GM12892 (cell line): ENCODE results near the gene SMARCD1.
A peak's percentile ranks its signal among the peaks of the same experiment; 100 is the strongest.

Experiments
- DNase-seq: peaks from one replicate; pipeline ENCODE4 v3.0.0; 2011; ENCODE audit not compliant: insufficient read length
- FAIRE-seq: peaks from 2 replicates; lab custom pipeline; 2011; peaks lifted over from hg19 to GRCh38; lab: Jason Lieb, UNC
- POLR2A ChIP-seq: IDR thresholded peaks from 2 replicates; pipeline ENCODE4 v1.6.1; 2011; ENCODE audit warnings: low read depth, low read length, control low read depth
- POLR2AphosphoS5 ChIP-seq: IDR thresholded peaks from 2 replicates; pipeline ENCODE4 v1.6.1; 2011; ENCODE audit warnings: low read depth, low read length, control low read depth
- TAF1 ChIP-seq: IDR thresholded peaks from 2 replicates; pipeline ENCODE4 v1.6.1; 2011; ENCODE audit warnings: low read depth, mild to moderate bottlenecking, control low read depth, low read length, borderline replicate concordance

Gene SMARCD1

DNA sequence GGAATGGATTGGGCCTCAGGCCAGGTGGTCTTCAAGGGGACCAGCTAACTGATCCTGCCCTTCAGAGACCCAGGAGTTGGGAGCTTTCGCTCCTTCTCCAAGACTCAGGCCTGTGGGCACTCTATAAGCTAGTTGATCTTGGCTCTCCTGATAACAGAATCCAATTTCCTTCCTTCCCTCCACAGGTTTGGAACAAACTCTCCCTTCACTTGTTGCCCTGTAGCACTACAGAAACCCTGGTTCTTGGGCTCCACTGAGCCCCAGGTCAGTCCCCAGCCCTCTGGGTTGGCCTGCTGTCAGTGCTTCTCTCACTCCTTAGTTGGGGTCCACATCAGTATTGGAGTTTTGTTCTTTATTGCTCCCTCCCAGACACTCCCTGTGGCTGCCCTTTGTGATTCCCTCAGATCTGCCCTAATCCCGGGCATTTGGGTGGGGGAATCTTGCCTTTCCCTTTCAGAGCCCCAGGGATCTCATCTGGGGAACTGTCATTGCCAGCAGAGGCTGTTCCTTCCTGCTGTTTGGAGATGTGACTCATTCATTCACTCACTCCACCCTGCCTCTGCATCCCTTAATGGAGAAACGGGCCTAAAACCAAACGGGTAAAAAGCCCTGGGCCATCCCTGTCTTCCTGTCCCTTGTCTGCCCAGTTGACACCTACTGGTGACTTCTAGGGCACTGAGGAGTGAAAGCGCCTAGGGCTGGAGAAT is 14.3 kb downstream of the SMARCD1 start:
- no peak; the same call in 1 of the 2 replicates for TF ChIP-seq POLR2A
- TF ChIP-seq POLR2AphosphoS5: no peak
- TF ChIP-seq TAF1: no peak
- no peak for FAIRE-seq
- no peak for DNase-seq

DNA sequence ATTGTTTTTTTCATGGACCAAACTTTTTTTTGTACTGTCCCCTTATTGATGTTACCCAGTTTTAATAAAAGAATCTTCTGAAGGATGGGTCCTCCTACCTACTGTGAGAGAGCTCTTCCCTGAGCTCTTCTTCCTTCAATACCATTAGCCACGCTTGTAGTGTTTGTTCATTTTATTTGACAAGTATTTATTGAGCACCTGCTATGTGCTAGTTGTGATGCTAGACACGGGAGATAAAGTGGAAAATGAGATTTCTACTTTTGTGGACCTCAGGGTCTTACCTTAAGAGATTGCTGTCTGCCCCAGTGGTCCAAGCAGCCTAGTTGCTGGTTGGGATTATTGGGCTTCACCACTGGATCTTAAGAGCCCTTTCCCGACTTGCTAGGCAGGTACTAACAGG is 15.4 kb downstream of the SMARCD1 start:
- DNase-seq: no peak
- TF ChIP-seq POLR2AphosphoS5 (0 out of 2 replicates have a peak, but pooled peaks have one; percentile 29), POLR2A (no peak), TAF1 (no peak)
- FAIRE-seq: no peak

DNA sequence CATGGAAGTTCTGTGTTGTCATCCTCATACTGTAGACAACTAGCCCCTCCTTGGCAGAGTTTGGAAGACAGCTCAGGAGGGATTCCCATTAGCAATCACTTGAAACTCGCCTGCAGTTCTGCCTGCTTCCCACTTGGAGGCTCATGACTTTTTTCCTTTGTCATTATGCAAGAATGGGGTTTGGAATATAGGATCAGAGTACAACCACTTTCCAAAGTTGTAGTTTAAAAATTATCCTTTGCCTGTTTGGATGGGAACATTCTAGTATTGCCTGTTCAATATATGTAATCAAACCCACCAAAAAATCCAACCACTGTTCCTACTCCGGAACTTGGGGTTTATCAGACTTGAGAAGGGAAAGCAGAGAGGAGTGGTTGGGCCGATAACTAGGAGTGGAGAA is 16.5 kb downstream of the SMARCD1 start:
- TF ChIP-seq POLR2AphosphoS5 (no peak), TAF1 (no peak), POLR2A (no peak)
- no peak for FAIRE-seq
- no peak for DNase-seq

DNA sequence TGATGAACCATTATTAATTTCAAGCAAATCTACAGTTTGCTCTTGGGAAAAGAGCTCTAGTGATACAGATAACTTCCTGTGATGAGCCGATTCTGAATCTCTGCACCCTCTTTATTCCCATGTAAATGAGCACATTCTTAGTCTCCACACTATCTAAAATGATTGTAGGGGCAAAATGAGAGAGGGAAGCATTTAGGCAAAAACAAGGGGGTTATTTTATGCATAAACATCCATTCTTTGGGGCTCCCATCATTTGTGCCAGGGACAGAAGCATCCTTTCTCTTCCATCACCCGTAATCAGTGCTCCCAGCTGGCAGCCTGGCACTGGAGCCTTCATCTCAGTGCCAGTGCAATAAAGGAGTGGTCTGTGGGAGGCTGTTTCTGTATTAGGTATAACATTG is 17.0 kb downstream of the SMARCD1 start:
- DNase-seq (no peak), FAIRE-seq (no peak)
- TF ChIP-seq POLR2AphosphoS5 (no peak), TAF1 (no peak), POLR2A (no peak)

DNA sequence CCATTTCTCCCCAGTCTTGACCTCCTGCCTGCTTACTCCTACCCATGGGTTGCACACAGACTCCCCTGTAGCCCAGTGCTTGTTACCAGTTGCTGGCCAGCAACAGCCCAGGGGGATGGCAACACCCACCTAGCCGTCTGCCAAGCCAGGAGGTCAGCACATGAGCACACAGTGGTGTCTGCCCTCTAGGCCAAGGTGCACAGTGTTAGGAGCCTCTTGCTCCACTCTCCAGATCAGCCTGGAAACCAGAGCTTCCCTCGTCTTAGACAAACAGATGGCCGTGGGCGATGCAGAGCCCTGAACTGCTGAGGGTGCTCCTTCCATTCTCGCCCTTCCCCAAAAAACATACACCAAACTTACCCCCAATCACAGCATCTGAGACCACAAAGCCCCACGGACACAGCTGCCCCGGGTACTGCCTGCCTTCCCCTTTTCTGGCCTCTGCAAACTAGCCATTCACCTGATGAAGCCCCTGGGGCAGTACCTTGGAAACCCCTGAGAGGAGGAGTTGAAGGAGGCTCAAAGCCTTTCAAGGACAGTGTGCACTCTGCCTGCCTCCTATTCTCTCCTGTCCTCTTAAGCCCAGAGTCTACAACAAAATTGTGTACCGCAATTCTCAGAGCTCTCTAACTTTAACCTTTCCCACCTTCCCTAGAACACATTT is 17.6 kb downstream of the SMARCD1 start:
- no peak for DNase-seq
- TF ChIP-seq POLR2AphosphoS5: no peak
- TF ChIP-seq TAF1: no peak
- TF ChIP-seq POLR2A: no peak
- peak; percentile 27 for FAIRE-seq

DNA sequence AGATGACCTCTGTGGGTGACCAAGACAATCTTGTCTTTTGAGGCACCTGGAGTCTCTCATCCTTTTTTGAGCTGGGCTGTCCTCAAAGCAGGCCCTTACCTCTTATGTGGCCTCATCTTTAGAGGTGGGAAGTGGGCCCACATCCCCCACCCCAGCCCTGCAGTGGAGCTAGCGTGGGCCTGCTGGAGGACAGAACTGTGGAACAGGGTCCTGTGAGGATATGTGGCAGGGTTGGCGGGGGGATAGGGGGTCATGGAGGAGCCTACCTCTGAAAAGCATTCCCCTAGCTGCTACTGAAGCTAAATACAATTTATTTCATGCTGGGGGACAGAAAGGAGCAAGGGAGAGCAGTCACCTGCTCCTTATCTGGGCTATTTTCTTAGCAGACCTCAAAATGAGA is 18.2 kb downstream of the SMARCD1 start:
- FAIRE-seq: no peak

DNA sequence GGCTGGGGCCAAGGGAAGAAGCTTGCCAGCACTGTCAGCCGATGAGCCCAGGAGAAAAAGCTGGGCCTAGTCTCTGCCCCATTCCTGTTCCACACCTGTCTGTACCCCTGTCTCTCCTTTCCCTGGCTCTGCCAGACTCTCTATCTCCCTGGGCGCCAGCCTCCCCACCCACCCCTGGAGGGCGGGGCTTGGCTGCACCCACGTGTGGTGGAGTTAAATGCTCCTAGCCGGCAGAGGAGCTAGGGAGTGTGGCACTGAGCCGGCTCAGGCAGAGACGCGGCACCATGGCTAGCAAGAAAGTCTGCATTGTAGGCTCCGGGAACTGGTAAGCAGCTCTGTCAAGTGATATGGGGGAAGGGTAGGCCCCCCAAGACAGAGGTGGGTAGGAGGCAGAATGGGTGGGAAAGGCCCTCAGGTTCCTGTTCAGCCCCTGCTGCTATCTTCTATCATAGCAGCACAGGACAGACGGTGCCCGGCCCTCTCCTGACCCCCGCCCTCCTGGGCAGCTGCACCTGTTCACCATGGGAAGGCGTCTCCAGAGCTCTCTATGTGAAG is 18.7 kb downstream of the SMARCD1 start, which contains the start of gene GPD1:
Gene GPD1 (plus strand): TSS at position 242 of the 555 bp plus-strand sequence. CDS start 43 bp downstream, at position 285.
- no peak for TF ChIP-seq TAF1
- TF ChIP-seq POLR2A: no peak
- TF ChIP-seq POLR2AphosphoS5: no peak
- FAIRE-seq (peak; percentile 46), DNase-seq (no peak)

More for the DNA sequence above, 18.2 kb downstream of the SMARCD1 start:
- no peak for DNase-seq
- no peak for TF ChIP-seq POLR2AphosphoS5
- TF ChIP-seq POLR2A: no peak
- no peak for TF ChIP-seq TAF1

DNA sequence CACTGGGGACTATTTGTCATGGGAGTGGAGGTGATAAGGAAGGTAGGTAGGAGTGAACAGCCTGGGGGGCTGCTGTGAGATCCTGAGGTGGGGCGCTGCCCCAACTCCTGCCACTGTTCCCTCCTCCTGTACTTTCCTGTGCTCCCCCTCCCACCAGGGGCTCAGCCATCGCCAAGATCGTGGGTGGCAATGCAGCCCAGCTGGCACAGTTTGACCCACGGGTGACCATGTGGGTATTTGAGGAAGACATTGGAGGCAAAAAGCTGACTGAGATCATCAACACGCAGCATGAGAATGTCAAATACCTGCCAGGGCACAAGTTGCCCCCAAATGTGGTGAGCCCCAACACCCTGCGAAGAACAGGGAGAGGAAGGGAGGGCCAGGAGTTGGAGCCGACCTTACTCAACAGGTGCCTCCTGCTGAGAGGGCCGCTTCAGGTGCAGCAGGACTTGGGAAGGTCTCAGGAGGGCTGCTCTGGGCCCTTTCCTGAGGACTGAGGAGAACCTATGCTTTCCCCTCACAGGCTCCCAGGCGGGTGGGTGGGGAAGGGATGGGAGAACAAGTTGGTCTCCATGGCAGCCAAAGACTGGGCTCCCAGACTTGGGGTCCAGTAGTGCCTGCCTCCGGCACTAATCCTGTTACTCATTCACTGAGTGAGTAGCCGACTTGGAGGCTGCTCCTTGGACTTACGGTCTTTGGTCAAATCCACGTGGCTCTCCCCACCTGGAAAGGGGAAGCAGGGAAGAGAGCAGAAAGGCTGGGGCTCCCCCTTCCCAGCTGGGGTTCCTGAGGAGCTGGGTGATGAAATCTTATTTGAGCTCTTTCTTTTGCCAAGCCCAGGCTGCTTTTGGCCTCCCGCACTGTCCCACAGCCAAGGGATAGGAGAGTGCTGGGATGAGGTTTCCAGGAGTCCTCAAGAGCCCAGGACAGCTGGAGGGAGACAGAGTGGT is 19.6 kb downstream of the SMARCD1 start:
- TF ChIP-seq TAF1 (no peak), POLR2A (no peak), POLR2AphosphoS5 (no peak)
- no peak for DNase-seq
- FAIRE-seq: no peak

DNA sequence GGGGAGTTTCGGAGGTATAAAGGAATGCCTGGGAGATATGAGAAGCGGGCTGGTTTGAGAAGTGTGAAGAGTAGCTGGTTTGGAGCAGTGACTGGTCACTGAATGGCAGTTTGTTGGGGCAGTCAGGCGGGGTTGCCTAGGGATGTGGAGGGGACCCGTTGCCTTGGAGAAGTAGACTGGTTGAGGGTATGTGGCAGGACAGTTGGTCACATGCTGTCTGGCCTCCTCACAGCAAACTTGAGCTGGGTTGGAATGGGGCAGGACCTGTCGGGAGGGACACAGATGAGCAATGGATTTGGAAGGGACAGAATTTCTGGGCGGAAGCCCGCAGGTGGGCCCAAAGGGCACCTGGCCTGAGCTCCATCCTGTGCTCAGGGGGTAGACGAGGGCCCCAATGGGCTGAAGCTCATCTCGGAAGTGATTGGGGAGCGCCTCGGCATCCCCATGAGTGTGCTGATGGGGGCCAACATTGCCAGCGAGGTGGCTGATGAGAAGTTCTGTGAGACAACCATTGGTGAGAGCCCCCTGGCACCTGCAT is 20.8 kb downstream of the SMARCD1 start:
- no peak for FAIRE-seq
- no peak for TF ChIP-seq POLR2AphosphoS5
- TF ChIP-seq TAF1: no peak
- no peak for TF ChIP-seq POLR2A
- DNase-seq: no peak

DNA sequence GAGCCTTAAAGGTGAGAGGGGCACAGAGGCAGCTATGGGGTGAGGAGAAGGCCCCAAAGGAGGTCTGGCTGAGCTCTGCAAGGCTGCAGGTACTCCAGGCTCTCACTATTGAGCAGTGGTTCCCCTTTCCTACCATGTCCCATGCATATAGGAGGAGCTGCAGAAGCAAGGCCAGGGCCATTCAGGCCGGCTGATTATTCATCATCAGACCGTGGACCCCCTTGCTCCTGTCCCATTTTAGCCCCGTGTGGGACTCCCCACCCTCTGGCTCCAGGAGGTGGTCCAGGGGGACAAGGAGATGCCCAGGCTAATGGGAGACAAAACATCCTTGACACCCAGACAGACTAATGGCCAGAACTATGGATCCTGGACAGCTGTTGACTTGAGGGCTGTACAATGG is 21.8 kb downstream of the SMARCD1 start:
- DNase-seq: no peak
- TF ChIP-seq POLR2AphosphoS5: no peak
- TF ChIP-seq POLR2A: no peak
- no peak for TF ChIP-seq TAF1
- no peak for FAIRE-seq
